Epithelial cell of esophagus (primary cell): Measurements from ENCODE around the gene MUC20.
A peak's percentile ranks its signal among the peaks of the same experiment; 100 is the strongest.
"Not testable (repeated sequence)": the region's sequence is repeated elsewhere in the genome, so short reads cannot be mapped to it uniquely, and the experiment has no call there.

Experiments
- DNase-seq: peaks from one replicate; pipeline ENCODE4 v3.0.0; 2010; ENCODE audit warnings: low read depth
- H3K4me3 ChIP-seq: 2 replicates; pipeline ENCODE4 v1.5.1; 2011; ENCODE audit warnings: mild to moderate bottlenecking, low read length, control low read depth
- CTCF ChIP-seq: IDR thresholded peaks from 2 replicates; pipeline ENCODE4 v1.5.1; 2011; ENCODE audit warnings: low read depth, mild to moderate bottlenecking, low read length, control low read depth, inconsistent platforms; ENCODE audit not compliant: insufficient read depth; ENCODE audit errors: missing control alignments

MUC20 gene

GRCh38 chr3:195715583-195716266 is 5.1 kb upstream of the MUC20 start:
- no peak overlapping the region for H3K4me3 ChIP-seq
- DNase-seq, result peak; percentile 73
- TF ChIP-seq CTCF, result no peak

GRCh38 chr3:195717416-195717815 is 3.4 kb upstream of the MUC20 start:
- no peak for TF ChIP-seq CTCF
- H3K4me3 ChIP-seq, result no peak overlapping the region
- no peak for DNase-seq

- no peak for TF ChIP-seq CTCF
- H3K4me3 ChIP-seq, result no peak overlapping the region
- DNase-seq, result no peak
These were observed 2.8 kb upstream of the MUC20 start for GRCh38 chr3:195717852-195718476.

- no peak for TF ChIP-seq CTCF
- DNase-seq, result no peak
- no peak overlapping the region for H3K4me3 ChIP-seq
These were observed 2.2 kb upstream of the MUC20 start for GRCh38 chr3:195718477-195718984.

- DNase-seq, result peak; percentile 66
- H3K4me3 ChIP-seq, result not testable (repeated sequence)
These were observed 1.1 kb upstream of the MUC20 start for GRCh38 chr3:195719514-195720254.

- not testable (repeated sequence) for DNase-seq
These were observed 1.6 kb downstream of the MUC20 start for GRCh38 chr3:195722139-195722995.

GRCh38 chr3:195722996-195723345 is 2.2 kb downstream of the MUC20 start:
- DNase-seq, H3K4me3 ChIP-seq: not testable (repeated sequence)

More at GRCh38 chr3:195722139-195722995, 1.6 kb downstream of the MUC20 start:
- not testable (repeated sequence) for H3K4me3 ChIP-seq

GRCh38 chr3:195724363-195724762 is 3.6 kb downstream of the MUC20 start:
- not testable (repeated sequence) for H3K4me3 ChIP-seq, DNase-seq

- H3K4me3 ChIP-seq, DNase-seq: not testable (repeated sequence)
These were observed 5.3 kb downstream of the MUC20 start for GRCh38 chr3:195725916-195726740.
